Natural killer cell (primary cell): ENCODE data around the gene EPB41L4B. TPM values are rescaled to one million over a fixed set of nuclear protein-coding genes. Genes with fewer than 3 reads are reported as not detected.

ENCODE experiments used
- ATAC-seq, 3 donors: fragments of 150-1000 bp in 2 of 3; fragments of 200-7000 bp in 1 of 3; cut with Tn5 transposase; 1 replicate in 1 of 3; 2 replicates in 2 of 3; pipeline ENCODE4 v1.10.0; 2021; ENCODE audit warnings: mild to moderate bottlenecking in 2 of 3, moderate library complexity in 2 of 3
- DNase-seq, 2 donors: peaks; one replicate each; pipeline versions ENCODE4 v3.0.0 to v3.0.0-alpha.2; 2013 to 2021; ENCODE audit warnings: mixed read lengths in 1 of 2
- H3K27ac ChIP-seq: one replicate; pipeline ENCODE4 v1.5.1; 2013; ENCODE audit warnings: mild to moderate bottlenecking, low read length
- H3K27me3 ChIP-seq: one replicate; pipeline ENCODE4 v1.6.1; 2013; ENCODE audit warnings: low read length; ENCODE audit not compliant: control insufficient read depth, insufficient read depth
- H3K36me3 ChIP-seq: one replicate; pipeline ENCODE4 v1.6.1; 2013; ENCODE audit warnings: low read length; ENCODE audit not compliant: control insufficient read depth, insufficient read depth
- H3K4me1 ChIP-seq: one replicate; pipeline ENCODE4 v1.6.1; 2013; ENCODE audit warnings: low read length; ENCODE audit not compliant: control insufficient read depth, insufficient read depth
- H3K4me3 ChIP-seq: one replicate; pipeline ENCODE4 v1.5.1; 2013; ENCODE audit warnings: low read length
- H3K9me3 ChIP-seq: one replicate; pipeline ENCODE4 v1.6.1; 2013; ENCODE audit warnings: low read length; ENCODE audit not compliant: control insufficient read depth, insufficient read depth
- H3K27ac Mint-ChIP-seq, 2 donors: one replicate each; pipeline ENCODE4 v1.8.0; 2022; ENCODE audit warnings: mild to moderate bottlenecking in 2 of 2, mixed read lengths in 2 of 2, moderate library complexity in 1 of 2
- H3K27me3 Mint-ChIP-seq, 2 donors: one replicate each; pipeline ENCODE4 v1.8.0; 2022; ENCODE audit warnings: low read depth in 2 of 2, mixed read lengths in 2 of 2
- H3K36me3 Mint-ChIP-seq: one replicate; pipeline ENCODE4 v1.8.0; 2022; ENCODE audit warnings: mixed read lengths
- H3K4me1 Mint-ChIP-seq, 2 donors: one replicate each; pipeline ENCODE4 v1.8.0; 2022; ENCODE audit warnings: mixed read lengths in 2 of 2
- H3K4me3 Mint-ChIP-seq: one replicate; pipeline ENCODE4 v1.8.0; 2022; ENCODE audit warnings: mild to moderate bottlenecking, moderate library complexity, mixed read lengths
- H3K9me3 Mint-ChIP-seq, 2 donors: one replicate each; pipeline ENCODE4 v1.8.0; 2022; ENCODE audit warnings: mixed read lengths in 2 of 2
- WGBS: methylation state at CpG from one replicate; pipeline ENCODE4 v1.1.7; 2013; ENCODE audit warnings: missing lambda C conversion rate; ENCODE audit not compliant: insufficient coverage; 5-methylcytosine and 5-hydroxymethylcytosine counted together
- intact Hi-C: fragments of 100-400 bp; cut with micrococcal nuclease; formaldehyde crosslinking; loops from one replicate; pipeline ENCODE4 v1.14.2; 2022
- total RNA-seq, 4 donors: library from RNA; stranded (reverse); fragments of 120-200 nt in 1 of 4; gene quantifications; one replicate each; pipeline versions ENCODE4 v1.2.3 to v1.2.4, GENCODE V29; 2013 to 2022
- TF ChIP-seq, protein P1 (sequence below): fragments of 200-600 bp; IDR thresholded peaks from one replicate; pipeline ENCODE4 v1.8.0; 2022; ENCODE audit warnings: antibody characterized with exemption

EPB41L4B gene
- total RNA-seq, 3 donors from 2014 or later (not counting 1 experiment from before 2014, with no cell fraction given): not detected

DNA sequence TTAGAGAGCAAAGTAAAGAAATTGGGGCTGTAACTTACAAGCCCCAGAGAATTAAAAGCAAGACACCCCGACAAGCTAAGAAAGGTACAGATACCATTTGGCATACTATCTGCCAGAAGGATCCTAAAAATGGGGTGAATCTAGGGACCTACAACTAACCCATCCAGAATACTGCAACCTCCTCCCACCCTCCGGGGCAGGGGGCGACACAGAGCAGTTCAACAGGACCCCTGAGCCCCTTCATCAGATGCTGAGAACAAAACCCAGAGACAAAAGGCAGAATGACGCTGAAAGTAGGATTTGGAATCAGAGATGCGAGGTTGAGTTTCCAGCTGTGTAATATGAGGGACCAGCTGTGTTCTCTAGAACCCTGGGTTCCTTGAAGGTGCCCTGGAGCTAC, 71.2 kb downstream of the EPB41L4B start:
- 85% methylated on average over 5 of the region's 5 CpGs for WGBS
- intact Hi-C loops: no loop called here

GRCh38 chr9:109248133-109248581, 72.7 kb downstream of the EPB41L4B start:
- H3K27me3 ChIP-seq: no peaks in the 10 kb centered on the region
- no peaks in the 10 kb centered on the region for H3K36me3 Mint-ChIP-seq
- H3K27ac Mint-ChIP-seq: no peak overlapping the region
- no peak for DNase-seq
- no peak for ATAC-seq
- no peaks in the 10 kb centered on the region for H3K4me1 Mint-ChIP-seq
- H3K9me3 ChIP-seq: no peaks in the 10 kb centered on the region
- no peak overlapping the region for H3K4me3 Mint-ChIP-seq
- H3K9me3 Mint-ChIP-seq: no peaks in the 10 kb centered on the region
- H3K27me3 Mint-ChIP-seq: peaks cover 16 to 38% of the 10 kb centered on the region in 2 donors
- 78% methylated on average over 7 of the region's 7 CpGs for WGBS
- no peak overlapping the region for H3K27ac ChIP-seq
- no peaks in the 10 kb centered on the region for H3K4me1 ChIP-seq
- intact Hi-C loops: no loop called here
- H3K36me3 ChIP-seq: no peaks in the 10 kb centered on the region
- H3K4me3 ChIP-seq: no peak overlapping the region
- TF ChIP-seq, protein P1, sequence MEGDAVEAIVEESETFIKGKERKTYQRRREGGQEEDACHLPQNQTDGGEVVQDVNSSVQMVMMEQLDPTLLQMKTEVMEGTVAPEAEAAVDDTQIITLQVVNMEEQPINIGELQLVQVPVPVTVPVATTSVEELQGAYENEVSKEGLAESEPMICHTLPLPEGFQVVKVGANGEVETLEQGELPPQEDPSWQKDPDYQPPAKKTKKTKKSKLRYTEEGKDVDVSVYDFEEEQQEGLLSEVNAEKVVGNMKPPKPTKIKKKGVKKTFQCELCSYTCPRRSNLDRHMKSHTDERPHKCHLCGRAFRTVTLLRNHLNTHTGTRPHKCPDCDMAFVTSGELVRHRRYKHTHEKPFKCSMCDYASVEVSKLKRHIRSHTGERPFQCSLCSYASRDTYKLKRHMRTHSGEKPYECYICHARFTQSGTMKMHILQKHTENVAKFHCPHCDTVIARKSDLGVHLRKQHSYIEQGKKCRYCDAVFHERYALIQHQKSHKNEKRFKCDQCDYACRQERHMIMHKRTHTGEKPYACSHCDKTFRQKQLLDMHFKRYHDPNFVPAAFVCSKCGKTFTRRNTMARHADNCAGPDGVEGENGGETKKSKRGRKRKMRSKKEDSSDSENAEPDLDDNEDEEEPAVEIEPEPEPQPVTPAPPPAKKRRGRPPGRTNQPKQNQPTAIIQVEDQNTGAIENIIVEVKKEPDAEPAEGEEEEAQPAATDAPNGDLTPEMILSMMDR: no peak

More for the DNA sequence above, 71.2 kb downstream of the EPB41L4B start:
- TF ChIP-seq, protein P1: no peak
- H3K9me3 Mint-ChIP-seq: no peaks in the 10 kb centered on the region
- Histone ChIP-seq H3K27me3 (no peaks in the 10 kb centered on the region), H3K27ac (no peak overlapping the region), H3K4me3 (no peak overlapping the region), H3K9me3 (no peaks in the 10 kb centered on the region), H3K4me1 (no peaks in the 10 kb centered on the region), H3K36me3 (no peaks in the 10 kb centered on the region)
- H3K27me3 Mint-ChIP-seq: peaks cover 6 to 28% of the 10 kb centered on the region in 2 donors
- H3K4me3 Mint-ChIP-seq: no peak overlapping the region
- H3K4me1 Mint-ChIP-seq: no peaks in the 10 kb centered on the region
- H3K36me3 Mint-ChIP-seq: no peaks in the 10 kb centered on the region
- ATAC-seq: no peak
- no peak overlapping the region for H3K27ac Mint-ChIP-seq
- no peak for DNase-seq

GRCh38 chr9:109247228-109247627, 73.6 kb downstream of the EPB41L4B start:
- H3K27ac Mint-ChIP-seq: no peak overlapping the region
- no peaks in the 10 kb centered on the region for H3K4me1 Mint-ChIP-seq
- no peaks in the 10 kb centered on the region for H3K4me1 ChIP-seq
- H3K9me3 ChIP-seq: no peaks in the 10 kb centered on the region
- ATAC-seq (no peak), DNase-seq (no peak)
- no peak overlapping the region for H3K27ac ChIP-seq
- H3K36me3 ChIP-seq: no peaks in the 10 kb centered on the region
- no peak overlapping the region for H3K4me3 Mint-ChIP-seq
- intact Hi-C loops: no loop called here
- H3K36me3 Mint-ChIP-seq: no peaks in the 10 kb centered on the region
- no peak overlapping the region for H3K4me3 ChIP-seq
- H3K9me3 Mint-ChIP-seq: no peaks in the 10 kb centered on the region
- peaks cover 17 to 39% of the 10 kb centered on the region in 2 donors for H3K27me3 Mint-ChIP-seq
- TF ChIP-seq, protein P1: no peak
- no peaks in the 10 kb centered on the region for H3K27me3 ChIP-seq

DNA sequence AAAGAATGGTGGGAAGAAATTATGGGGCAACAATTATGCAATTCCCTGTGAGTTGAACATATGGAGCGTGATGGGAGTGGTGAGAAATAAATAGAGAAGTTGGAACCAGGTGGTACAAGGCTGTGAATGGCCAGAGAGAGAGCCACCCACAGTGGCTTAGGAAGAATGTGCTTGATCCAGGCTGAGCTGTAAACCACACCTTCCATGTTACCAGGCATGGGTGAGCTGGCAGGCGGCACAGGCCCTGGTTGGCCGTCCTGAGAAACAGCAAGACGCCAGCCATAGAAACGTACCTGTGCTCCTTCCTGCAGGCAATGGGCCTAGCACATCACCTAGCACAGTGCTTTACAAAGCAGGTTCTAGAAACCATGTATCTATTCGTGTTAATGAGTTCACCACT, 74.3 kb downstream of the EPB41L4B start:
- H3K4me3 ChIP-seq: no peak overlapping the region
- H3K4me1 ChIP-seq: no peaks in the 10 kb centered on the region
- Mint-ChIP-seq H3K4me1 (no peaks in the 10 kb centered on the region), H3K27me3 (peaks cover 19 to 41% of the 10 kb centered on the region in 2 donors), H3K9me3 (no peaks in the 10 kb centered on the region), H3K27ac (no peak overlapping the region), H3K36me3 (no peaks in the 10 kb centered on the region), H3K4me3 (no peak overlapping the region)
- no peaks in the 10 kb centered on the region for H3K27me3 ChIP-seq
- H3K27ac ChIP-seq: no peak overlapping the region
- no peaks in the 10 kb centered on the region for H3K9me3 ChIP-seq
- intact Hi-C loops: no loop called here
- DNase-seq: no peak
- H3K36me3 ChIP-seq: no peaks in the 10 kb centered on the region
- TF ChIP-seq, protein P1: no peak
- 86% methylated on average over 6 of the region's 6 CpGs for WGBS
- ATAC-seq: no peak
